Left renal cortex interstitium (tissue), 4 donors: Measurements from ENCODE around the gene USP54. TPM values are rescaled to one million over a fixed set of nuclear protein-coding genes. Genes with fewer than 3 reads are reported as not detected.

Experiments used
- DNase-seq, 4 donors: peaks; one replicate each; pipeline ENCODE4 v3.0.0-alpha.2; 2013; ENCODE audit warnings: low read depth in 4 of 4, low spot score in 2 of 4, missing footprints in 1 of 4
- polyA plus RNA-seq, 4 donors: library from polyadenylated mRNA; unstranded; fragments of 120-200 nt; gene quantifications; one replicate each; pipeline ENCODE4 v1.2.1, GENCODE V29; 2013; ENCODE audit not compliant: insufficient read length in 4 of 4

Gene USP54
- polyA plus RNA-seq, 4 donors = 26.6 to 44.7 (median 40.2) TPM

DNA sequence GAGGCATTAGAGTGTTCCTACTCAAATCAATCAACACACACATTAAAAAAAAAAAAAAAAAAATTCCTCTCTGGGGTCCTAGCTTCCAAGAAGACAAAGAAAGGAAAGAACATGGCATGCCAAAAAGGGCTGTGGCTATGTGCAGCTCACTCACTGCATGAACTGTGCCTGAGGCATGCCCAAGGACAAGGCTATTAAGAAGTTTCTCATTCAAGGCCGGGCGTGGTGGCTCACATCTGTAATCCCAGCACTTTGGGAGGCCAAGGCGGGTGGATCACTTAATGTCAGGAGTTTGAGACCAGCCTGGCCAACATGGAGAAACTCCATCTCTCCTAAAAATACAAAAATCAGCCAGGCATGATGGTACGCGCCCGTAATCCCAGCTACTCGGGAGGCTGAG, 53.4 kb downstream of the USP54 start:
- DNase-seq = no peak

DNA sequence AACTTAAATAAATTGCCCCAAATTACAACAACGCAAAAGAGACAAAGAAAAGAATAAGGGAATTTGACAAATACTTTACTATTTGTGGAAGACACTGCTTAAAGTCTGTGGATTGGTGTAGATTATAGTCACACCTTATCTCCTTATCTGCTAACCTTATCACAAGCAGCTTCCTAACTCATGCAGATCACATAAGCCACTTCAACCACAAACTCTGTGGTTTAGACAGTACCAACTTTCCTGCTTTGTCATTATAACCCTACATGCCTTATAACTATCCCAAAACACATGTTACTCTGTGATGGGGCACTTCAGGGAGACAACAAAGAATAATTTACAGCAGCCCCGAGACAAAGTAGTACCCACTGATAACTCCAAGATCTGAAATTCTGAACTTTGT, 53.9 kb downstream of the USP54 start:
- DNase-seq = no peak

DNA sequence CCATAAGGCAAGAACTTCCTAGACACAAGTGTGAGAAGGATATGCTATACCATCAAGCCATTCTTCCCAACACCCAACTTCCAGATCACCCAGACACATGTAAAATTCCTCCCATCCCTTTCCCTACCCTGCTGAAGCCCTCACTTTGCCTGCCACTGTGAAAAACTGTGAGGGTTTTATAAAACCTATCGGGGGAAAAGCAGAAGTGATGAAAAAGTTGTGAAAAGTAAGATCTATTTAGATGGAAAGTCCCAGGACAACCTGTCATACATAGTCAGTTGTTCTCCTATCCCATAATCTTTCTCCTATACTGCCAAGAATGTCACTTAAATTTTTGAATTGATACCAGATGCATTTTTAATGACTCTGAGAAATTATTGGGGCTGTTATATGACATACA, 56.3 kb downstream of the USP54 start:
- DNase-seq = no peak

DNA sequence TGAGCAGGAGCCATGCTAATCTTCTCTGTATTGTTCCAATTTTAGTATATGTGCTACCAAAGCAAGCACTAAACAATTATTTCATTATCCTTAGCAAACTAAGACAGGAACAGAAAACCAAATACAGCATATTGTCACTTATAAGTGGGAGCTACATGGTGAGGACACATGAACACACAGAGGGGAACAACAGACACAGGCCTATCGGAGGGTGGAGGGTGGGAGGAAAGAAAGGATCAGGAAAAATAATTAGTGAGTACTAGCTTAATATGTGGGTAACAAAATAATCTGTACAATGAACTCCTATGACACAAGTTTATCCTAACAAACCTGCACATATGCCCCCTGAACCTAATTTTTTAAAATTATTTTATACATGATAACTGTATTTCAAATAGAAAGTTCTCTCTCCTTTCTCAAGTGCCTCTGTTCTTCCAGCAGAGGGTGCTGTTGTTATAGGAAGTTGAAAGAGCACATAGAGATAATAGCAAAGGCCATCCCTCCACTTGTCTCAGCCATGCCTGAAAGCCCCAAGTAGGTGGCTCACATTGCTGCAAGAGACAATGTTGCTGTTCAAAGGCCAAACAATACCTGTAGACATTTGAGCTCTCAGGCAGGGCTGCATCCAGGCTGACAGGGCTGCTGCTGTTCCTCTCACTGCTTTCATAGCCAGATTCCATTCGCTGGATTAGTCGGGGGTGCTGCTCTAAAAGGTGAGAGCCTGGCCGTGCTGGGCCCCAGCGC, 61.9 kb downstream of the USP54 start:
- peak; percentile 6 to 63 (median 32) for DNase-seq

DNA sequence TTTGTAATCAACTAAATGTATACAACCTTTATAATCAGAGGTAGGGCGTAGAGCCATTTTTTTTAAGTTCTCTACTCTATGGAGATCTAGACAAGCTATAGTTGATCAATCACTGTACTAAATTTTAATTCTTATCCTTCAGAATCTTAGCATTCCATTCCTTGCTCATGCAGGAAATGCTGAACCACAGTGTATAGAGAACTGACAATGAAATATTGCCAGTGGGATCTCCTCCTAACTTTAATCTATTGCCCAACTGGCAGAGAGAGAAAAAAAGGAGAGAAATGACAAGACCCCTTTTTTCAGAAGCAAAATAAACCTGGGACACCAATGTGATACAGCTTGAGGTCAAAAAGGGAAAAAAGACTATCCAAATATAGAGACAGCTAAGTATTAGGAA, 68.9 kb downstream of the USP54 start:
- DNase-seq = no peak

DNA sequence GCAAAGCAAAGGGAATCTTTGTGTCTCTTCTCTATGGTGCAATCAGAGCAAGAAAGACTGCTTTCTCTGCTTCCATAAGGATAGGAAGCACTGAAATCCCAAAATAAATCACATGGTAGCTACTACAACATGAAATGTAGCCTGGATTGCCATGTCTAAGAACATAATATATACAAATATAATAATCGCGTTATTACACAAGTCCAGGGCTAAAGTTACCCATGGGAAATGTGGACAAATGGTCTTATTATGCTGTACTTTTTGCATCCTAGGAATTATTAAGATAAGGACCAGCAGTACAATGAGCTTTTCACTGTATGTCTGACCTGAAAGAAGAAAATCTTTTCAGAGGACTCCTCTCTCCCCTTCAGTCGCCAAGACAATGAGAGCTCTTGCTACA, 71.8 kb downstream of the USP54 start:
- no peak for DNase-seq

DNA sequence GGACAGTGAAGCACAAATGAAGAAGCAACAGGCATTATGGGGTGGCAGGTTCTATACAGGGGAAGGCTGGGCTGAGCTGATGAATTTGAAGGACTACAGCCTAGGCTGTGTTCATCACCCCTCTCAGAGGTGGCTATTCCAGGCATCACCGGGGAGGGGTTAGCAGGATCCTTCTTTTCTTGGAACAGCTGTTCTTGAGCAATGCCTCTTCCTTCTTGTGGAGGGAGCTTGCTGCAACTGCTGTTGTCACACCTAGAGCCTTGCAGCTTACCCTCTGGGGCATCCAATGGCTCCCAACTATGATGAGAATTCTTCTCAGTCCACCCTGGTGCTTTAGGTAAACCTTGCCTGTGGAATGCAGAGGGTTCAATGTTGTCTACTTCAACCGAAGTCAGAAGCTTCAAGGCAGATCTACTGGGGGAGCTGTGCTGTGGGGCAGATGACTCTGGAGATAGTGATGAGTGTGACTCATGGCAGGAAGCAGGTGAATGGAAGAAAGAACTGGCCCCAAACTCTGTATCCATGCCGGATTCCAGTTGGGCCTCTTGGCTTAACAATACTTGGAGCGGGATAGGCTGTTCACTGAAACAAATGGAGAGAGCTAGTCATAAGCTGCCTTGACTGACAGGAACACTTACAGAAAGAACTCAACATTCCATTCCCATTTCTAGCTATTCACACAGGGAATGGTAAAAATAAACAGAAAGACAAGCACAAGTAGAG, 73.8 kb downstream of the USP54 start:
- no peak for DNase-seq

DNA sequence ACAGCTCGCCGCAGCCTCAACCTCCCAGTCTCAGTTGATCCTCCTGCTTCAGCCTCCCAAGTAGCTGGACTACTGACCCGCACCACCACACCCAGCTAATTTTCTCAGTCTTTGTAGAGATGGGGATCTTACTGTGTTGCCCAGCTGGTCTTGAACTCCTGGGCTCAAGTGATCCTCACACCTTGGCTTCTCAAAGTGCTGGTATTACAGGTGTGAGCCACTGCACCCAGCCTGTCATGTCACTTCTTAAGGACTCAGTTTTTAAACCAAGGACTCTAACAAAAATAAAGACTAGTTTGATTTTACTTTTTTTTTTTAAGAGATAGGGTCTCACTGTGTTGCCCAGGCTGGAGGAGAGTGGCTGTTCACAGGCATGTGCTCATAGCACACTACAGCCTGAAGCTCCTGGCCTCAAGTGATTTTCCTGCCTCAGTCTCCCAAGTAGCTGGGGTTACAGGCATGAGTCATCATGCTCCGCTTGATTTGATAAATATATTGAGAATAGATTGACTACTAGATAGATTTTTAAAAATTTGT, 78.9 kb downstream of the USP54 start:
- no peak for DNase-seq

DNA sequence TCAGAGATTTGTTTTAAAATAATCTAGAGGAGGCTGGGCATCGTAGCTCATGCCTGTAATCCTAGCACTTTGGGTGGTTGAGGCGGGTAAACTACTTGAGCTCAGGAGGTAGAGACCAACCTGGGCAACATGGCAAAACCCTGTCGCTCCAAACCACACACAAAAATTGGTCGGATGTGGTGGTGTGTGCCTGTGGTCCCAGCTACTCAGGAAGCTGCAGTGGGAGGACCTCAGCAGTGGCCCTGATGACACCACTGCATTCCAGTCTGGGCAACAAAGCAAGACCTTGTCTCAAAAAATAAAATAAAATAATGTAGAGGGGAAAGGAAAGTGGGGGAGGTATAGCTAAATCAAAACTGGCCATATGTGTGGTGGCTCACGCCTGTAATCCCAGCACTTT, 81.4 kb downstream of the USP54 start:
- no peak for DNase-seq

DNA sequence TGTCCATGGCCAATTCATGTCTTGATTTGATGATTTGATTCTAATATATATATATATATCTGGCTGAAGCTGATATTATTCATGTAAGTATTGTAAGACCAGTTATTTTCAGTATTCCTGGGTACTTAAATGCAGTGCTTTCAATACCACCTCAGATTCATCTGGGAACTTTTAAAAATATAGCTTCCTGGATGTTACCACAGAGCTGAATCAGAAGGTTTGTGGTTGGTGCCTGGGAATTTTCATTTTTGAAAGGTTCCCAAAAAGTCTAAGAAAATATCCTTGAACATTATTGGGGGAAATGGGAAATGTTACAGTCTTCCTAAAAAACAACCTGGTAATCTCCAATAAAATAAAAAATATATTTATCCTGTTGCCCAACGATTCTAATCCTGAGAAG, 84.7 kb downstream of the USP54 start:
- DNase-seq = no peak

DNA sequence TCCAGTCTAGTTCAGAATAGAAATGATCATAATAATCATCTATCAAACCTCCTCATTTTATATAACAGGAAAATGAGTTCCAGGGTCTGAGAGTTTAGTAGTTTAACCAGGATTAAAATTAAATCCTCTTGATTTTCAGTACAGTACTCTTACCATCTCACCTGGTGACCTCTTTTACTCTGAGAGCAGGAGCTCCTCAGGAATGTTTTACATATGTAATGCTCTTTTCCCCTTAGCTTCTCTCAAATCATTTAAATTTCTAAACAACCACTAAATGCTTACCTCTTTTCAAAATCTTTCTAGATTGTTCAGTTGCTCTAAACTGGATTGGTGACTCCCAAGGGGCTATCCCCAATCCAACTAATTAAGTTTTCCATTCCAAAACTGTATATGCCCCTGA, 85.1 kb downstream of the USP54 start:
- no peak for DNase-seq

DNA sequence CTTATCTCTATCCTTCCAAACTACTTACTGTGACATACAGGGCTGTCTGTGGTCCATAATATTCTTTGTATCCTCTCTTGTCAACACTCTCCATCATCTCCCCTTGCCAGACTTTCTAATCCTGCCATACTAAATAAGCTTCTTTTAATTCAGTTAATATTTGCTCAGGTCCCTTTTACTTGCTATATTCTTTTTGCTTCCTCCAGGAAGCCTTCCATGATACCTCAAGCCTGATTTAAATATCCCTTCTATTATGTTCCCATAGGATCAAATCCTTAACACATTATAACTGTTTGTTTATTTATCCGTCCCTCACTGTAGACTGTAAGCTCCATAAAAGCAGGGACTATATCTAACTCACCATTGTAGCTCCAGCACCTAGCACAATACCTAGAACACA, 88.1 kb downstream of the USP54 start:
- DNase-seq = no peak

DNA sequence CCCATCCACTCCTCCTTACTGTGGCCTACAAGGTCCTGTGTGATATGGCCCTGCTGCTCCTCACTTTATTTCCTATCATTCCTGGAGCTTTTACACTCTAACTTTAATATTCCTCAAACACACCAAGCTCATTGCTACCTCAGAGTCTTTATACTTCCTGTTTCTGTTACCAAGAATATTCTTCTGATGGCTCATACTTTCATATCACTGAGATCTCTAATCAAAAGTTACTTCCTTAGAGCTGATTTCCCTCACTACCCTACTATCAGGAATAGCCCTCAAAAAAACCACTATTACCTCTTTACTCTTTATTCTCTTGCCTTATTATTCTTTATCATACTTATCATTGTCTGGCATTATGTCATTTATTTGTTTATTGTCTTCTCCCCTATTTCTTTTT, 89.5 kb downstream of the USP54 start:
- DNase-seq = no peak

DNA sequence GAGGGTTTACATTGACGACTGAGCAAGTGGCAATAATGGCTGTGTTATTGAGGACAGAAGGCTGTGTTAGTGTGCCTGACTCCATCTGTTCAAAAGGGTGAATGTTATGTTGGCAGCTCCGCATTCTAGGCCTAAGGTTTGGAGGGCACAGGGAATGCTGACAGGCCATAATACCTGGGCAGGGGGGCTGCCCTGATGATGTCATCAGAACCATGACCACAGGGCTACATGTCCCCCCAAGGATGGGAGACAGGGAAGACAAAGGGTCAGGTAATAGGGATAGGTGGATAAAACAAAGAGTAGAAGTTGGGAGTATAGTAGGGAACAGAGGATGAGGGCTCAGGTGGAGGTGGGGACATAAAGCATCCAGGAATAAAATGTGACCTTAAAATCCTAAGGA, 93.5 kb downstream of the USP54 start:
- no peak for DNase-seq

DNA sequence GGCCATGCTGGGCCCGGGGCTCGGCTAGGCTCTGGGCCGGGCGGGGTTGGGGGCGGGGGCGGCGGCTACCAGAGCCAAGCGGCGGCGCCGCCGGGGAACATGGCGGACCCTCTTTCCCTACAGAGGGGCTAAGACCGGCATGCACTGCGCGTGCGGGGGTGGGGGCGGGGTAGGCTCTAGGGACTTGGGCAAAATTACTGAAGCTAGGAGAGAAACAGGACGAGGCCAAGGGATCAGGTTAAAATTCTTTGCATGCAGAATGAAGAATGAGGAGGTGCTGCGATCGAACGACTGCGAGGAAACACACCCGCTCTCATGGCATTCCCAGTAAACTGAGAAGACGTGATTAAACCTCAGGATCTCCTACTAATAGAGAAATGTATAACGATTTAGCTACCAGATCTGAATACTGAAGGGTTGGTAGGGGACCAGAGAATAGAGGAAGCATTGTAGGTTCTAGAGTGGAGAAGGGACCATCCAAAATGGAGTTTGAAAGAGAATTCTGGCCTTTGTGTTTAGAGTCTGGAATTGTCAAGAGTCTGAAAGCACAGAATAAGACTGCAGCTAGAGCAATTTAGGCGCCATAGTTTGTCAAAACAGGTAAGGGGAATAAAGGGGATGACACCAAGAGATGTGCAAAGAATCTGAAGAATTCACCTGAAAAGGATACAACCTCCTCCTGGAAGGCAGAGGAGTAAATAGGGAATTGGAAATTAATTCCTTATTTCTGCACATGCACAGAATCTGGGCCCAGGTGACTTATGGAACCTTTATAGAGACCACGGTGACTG, 95.1 kb downstream of the USP54 start, which contains the start of gene PPP3CB:
PPP3CB (minus strand) TSS at position 141 of the 791 bp plus-strand sequence; CDS start at position 6, 135 bp downstream.
- peak; percentile 85 to 93 (median 90) for DNase-seq

DNA sequence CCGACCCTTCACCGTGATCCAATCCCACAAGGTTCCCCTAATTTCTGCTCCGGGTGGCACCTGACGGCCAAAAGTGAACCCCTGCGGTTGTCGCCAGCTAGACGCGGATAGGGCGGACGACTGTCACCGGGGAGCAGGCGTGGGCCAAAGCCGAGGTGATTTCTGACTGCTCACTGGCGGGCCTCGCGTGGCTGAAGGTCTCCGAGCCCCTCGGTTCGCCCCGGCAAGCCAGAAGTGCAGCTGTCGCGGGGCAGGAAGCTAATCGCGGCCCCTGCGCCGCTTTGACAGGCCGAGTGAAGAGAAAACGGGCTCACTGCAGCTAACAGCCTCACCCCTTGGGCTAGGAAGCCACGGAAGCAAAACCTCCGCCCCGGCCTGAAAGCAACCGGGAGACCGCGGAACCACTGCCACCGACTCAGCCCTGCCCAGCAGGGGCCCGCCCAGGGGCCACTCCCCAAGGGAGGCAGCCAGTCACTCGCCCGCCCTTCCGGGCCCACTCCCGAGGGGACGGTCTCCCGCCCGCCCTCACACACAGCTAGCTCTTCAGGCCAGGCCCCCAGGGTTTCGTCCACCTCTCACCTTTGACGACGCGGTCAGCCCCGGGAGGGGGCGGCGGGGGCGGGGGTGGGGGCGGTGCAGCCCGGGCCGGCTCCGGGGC, 95.8 kb downstream of the USP54 start:
- DNase-seq = peak; percentile 42 to 56 (median 50)

DNA sequence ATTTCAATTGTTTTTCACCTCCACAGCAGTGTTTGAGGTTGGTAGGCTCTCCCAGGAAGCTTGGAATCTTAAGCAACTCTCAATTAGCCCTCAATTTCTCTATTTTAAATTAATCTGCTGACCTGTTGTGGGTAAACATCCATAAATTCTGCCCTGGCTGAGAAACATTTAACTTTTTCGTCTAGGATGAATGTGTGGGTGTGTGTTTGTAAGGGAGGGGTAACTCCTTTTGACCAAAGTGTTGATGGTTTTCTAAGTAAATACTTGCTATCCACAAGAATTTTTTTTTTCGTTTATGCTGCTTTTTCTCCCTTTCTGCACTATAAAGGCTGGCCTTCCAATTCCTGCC, 96.3 kb downstream of the USP54 start:
- DNase-seq = peak in 2 of 4 donors; percentile 2 to 3

DNA sequence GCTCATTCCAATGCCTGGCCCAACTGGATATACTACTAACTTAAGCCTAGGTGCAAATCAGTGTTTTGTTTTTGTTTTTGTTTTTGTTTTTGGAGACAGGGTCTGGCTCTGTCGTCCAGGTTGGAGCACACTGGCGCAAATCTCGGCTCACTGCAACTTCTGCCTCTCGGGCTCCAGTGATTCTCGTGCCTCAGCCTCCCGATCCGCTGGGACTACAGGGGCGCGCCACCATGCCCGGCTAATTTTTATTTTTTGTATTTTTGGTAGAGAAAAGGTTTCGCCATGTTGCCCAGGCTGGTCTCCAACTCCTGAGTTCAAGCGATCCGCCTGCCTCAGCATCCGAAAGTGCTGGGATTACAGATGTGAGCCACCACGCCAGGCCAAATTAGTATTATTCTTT, 96.9 kb downstream of the USP54 start:
- DNase-seq = no peak

DNA sequence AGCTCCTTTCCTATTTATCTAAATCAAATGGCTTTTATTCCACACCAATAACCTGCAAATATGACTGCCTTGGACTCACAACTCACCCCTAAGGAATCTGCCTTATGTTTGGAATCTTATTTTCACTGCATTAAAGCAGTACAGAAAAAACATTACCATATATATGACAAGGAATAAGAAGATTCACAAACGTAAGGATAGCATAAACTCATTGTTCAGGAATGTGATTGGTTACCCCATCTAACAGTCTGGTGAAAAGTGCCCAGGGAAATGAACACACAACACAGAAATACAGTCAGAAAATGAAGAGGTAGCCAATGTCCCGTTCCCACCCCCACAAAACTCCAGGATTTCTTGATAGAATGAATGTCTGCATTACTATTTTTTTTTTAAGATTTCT, 97.4 kb downstream of the USP54 start:
- no peak for DNase-seq

DNA sequence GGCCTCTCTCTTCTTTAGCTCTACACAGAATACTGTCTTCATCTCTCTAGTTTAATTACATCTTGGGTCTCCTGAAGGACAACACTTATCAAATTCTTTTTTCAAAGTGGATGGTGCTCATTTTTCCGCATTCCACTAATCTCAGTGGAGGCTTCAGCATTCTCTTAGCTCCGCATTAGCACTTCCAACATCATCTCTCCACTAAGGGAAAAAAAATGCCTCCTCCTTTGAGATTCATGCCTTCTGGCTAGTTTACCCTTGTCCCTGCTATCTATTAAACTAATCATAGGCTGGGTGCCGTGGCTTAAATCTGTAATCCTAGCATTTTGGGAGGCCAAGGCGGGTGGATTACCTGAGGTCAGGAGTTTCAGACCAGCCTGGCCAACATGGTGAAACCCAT, 104.5 kb downstream of the USP54 start:
- no peak for DNase-seq

DNA sequence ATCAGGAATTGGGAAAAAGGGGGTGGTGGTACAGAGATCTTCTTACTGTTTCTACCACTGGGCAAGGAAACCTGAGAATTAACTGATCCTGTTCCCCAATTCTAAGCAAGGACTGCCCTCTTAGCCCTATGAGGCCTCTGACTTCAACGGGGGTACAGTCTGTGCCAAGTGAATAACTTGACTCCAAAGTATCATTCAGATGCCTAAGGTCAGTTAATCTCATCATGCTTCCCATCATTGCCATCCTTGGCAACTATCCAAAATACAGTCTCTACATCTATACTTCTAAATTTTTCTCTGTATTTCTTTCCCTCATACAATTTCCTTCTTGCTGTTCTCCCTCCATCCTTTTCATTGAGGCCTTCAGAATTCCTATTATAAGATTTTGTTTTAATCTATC, 105.8 kb downstream of the USP54 start:
- DNase-seq = no peak
